Posterior cingulate gyrus (tissue), 11 donors: ENCODE results near the gene CORIN.

Experiments used
- DNase-seq, 10 donors: peaks; one replicate each; pipeline versions ENCODE4 v3.0.0 to v3.0.0-alpha.2; 2020 to 2021; ENCODE audit warnings: mixed read lengths in 3 of 10
- intact Hi-C: fragments of 100-400 bp; cut with DNase I; formaldehyde crosslinking; loops from one replicate; pipeline ENCODE4 v1.15.1; 2023

Gene CORIN

DNA sequence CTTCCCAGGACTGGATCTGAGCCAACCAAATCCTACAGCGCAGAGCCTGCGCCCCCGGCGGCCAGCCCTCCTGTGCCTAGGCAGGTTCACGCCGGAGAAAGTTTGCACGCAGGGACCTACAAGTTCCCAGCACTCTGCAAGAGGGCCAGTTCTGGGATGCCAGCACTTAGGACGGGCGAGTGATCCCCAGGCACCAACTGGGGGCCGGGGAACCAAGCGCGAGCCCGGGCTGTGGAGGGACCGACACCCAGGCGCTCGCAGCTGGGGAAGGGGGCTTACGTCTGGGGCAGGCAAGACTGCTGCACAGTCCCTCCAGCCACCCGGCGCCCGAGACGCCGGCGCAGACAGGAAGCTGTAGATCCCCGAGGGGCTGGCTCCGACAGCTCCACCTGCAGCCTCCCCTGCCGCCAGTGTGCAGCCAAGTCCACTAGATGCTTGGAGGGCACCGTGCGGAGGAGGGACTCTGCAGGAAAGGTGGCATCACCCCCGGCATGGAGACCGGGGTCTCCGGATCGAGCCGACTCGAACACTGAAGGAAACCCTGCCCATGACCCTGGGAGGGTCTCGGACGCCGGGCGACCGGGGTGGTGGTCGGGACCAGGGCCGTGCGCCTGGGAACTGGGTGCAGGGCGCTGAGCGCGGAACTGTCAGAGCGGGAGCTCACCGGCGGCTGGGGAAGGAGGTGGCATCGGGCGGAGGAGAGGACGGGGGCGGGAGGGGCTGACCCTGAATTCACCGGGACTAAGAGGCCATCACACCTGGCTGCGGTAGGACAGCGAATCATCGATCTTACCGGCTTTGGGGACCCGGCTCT lies 566 bp downstream of the CORIN start:
- DNase-seq, result peak in 9 of 10 donors; percentile 10 to 88 (median 22)
- intact Hi-C loops, result loop anchor here (2.0 kb wide), 1 partner anchor 132 kb away; no protein-coding TSS in a partner anchor

GRCh38 chr4:47836641-47837093 lies 1.2 kb downstream of the CORIN start:
- intact Hi-C loops, result loop anchor here (2.0 kb wide), 1 partner anchor 132 kb away; no protein-coding TSS in a partner anchor
- DNase-seq, result peak; percentile 58 to 98 (median 83)

GRCh38 chr4:47835494-47835893 lies 2.4 kb downstream of the CORIN start:
- intact Hi-C loops, result no loop called here
- DNase-seq, result no peak

DNA sequence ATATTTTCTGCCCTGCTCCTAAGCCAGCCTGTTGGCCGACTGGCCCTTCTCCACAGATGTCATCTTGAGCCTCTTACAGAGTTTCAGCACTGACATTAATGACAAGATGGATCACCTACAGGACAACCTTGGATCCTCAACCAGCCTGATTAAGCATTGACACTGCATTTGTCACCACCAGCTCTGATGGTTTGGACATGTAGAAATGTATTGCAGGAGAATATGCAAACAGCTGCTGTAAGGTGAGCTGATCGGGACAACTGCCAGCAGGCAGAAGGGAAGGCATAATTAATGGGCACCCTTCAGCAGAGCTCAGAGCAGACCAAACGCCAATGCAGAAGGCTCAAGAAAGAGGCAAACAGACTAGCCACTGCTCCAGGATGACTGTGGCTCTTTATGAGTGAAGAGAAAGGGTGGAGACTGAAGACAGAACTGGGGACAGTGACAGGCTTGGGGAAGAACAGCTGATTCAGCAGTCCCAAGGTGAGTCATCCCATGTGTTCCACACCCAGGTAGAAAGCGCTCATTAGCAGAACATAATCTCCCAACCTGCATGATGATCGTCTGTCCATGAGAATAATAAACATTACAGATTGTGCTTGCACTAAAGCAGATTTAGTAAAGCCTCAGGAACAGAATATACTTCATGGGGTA lies 6.7 kb downstream of the CORIN start:
- intact Hi-C loops, result no loop called here
- no peak for DNase-seq

- intact Hi-C loops, result no loop called here
- no peak for DNase-seq
Measured at GRCh38 chr4:47830265-47831025, 7.4 kb downstream of the CORIN start.

- intact Hi-C loops, result no loop called here
Measured at GRCh38 chr4:47829438-47829837, 8.4 kb downstream of the CORIN start.

DNA sequence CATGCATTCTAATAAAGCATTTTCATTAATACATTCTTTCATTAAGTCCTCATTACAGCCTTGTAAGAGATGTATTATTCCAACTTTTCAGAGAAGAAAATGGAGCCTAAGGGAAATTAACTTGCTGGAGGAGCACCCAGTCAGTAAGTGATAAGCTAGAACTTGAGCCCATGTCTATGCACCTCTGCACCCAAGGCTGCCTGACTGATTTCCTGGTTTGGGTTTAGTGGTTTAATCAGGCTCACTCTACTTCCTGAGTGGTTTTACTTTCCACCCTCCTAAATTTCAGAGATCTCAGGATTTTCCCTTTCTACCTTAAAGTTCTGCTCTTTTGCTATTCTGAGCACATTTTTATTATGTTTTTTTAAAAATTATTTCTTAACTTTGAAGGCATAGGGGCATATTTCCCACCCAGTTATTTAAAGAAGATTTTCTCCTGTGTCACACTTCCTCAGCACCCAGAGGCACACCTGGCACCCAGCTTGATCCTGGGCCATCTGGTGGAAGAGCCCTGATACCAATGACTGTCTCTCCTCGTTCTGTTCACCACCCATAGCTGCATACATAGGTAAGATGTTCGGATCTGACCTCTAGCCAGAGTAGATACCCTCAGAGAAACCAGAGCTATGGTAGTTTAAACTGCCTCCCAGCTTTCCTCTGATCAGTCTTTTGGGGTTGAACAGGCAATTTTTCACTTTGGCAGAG lies 10.4 kb downstream of the CORIN start:
- DNase-seq, result no peak
- intact Hi-C loops, result no loop called here

More at GRCh38 chr4:47829438-47829837, 8.4 kb downstream of the CORIN start:
- DNase-seq, result no peak

DNA sequence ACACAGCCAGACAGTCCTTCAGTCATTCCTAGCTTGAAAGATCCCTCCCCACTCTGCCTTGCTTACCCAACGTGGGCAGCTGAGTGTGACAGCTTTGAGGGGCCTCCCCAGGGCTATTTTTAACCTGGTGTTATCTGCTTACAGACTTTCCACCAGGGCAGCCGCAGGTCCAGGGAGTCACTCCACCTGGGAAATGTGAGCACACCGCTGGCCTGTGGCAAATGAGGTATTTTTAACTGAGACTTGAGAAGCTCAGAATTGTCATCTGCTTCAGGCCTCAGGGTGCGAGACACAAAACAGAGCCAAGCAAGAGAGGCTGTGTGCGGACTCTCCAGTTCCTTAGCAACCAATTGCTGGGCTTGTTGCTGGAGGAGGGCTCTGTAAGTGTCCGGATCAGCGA lies 13.0 kb downstream of the CORIN start:
- DNase-seq, result peak in 3 of 10 donors; percentile 53 to 80 (median 72)
- intact Hi-C loops, result no loop called here

DNA sequence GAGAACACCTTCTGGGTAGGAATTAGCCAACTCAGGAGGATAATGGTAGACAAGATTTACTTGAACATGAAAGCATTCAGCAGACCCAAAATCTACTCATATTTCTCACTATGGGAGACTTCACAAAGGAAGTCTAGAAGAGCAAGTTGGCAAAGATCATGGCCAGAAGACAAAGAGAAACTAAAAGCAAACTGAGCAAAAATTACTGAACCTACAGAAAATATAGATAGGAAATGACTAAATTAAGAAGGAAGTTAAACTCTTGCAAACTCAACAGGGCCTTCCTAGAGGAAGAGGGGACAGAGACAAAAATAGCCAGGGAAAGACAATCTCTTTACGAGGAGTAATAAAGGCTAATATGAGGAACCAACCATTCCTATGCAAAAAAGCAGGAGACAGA lies 18.7 kb downstream of the CORIN start:
- no peak for DNase-seq
- intact Hi-C loops, result no loop called here

GRCh38 chr4:47817275-47817674 lies 20.6 kb downstream of the CORIN start:
- intact Hi-C loops, result no loop called here
- no peak for DNase-seq

DNA sequence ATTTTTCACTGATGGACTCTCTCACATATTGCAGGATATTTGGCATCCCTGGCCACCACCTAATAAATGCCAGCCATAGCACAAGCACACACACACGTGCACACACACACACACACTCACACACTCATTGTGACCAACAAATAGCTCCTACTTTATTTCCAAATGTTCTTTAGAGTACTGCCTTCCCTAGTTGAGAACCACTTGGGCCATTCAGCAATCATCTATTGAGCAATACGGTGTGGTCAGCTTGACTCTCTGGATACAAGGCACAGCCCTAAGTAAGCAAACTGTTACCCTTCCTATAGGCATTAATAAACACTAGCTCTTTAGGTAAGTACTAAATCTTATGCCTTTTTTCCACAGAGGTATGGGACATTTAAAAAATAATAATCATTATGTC lies 21.1 kb downstream of the CORIN start:
- intact Hi-C loops, result no loop called here
- DNase-seq, result no peak

DNA sequence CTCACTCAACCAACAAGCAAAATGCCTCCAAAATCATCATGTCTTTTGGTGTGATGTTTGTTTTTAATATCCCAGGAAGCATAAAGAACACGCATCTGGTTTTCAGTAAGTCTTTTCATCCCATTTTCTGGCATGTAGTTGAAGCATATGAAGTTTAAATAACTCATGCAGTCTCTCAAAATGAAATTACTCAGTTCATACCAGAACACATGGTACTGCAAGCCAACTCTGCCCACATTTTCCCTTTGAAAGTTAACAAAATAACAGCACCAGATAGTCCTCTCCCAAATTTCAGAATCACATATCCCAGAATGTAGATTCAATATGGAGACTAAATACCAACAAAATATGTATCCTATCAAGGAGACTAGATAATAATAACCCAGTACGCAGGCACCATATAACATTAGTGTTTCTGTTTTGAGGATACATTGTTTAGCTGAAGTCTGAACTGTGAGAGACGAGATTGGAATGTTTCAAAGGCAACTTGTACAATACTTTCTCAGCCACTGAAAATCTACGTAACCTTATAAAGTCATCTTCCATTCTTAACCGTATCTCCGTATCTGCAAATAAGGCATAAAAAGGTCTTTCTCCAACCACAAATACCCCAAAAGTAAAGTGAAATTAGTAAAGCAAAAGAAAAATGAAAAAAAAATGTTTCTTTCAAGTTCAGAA lies 23.1 kb downstream of the CORIN start:
- intact Hi-C loops, result no loop called here
- no peak for DNase-seq

DNA sequence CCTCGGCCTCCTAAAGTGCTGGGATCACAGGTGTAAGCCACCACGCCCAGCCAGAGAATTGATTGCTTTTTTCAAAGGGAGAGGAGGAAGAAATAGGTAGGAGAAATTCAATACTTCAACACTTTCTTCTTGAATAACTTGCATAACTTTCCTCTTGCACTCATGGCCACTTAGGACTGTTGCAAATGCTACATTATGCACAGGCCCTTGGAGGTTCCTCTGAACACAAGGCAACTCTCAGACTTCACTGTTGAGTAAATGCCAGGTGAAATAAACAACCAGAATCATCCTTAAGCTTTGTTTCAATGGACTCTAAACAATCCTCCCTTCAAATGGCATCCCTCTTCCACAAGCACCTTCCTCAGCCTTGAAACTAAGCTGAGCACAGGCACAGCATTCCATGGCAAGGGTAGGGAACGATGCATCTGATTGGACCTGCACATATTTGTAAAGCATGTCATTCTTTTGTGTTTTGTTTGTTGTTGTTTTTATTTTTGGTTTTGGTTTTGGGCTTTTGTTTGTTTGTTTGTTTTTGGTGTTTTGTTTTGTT lies 28.1 kb downstream of the CORIN start:
- intact Hi-C loops, result no loop called here
- no peak for DNase-seq

GRCh38 chr4:47804598-47804997 lies 33.3 kb downstream of the CORIN start:
- no peak for DNase-seq
- intact Hi-C loops, result no loop called here

GRCh38 chr4:47801481-47802002 lies 36.3 kb downstream of the CORIN start:
- DNase-seq, result peak in 1 of 10 donors; percentile 33
- intact Hi-C loops, result no loop called here

GRCh38 chr4:47798165-47798564 lies 39.7 kb downstream of the CORIN start:
- intact Hi-C loops, result no loop called here
- DNase-seq, result no peak

DNA sequence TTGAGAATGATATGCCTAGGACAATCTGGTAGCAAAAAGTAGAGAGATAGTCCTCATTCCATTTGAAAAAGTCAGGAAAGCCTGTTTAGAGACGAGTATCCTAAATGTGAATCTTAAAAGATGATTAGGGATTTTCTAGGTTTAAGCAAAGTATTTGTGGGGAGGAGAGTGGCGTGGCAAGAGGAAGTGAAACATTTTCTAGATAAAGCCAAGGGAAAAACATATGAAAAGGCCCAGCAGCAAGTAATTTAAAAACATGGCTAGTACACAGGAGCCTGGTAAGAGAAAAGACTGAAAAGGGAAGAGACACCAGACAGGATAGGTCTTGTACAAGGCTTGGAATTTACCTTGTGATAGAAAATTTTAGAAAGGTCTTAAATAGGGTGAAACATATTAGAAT lies 45.9 kb downstream of the CORIN start:
- intact Hi-C loops, result no loop called here
- DNase-seq, result no peak

DNA sequence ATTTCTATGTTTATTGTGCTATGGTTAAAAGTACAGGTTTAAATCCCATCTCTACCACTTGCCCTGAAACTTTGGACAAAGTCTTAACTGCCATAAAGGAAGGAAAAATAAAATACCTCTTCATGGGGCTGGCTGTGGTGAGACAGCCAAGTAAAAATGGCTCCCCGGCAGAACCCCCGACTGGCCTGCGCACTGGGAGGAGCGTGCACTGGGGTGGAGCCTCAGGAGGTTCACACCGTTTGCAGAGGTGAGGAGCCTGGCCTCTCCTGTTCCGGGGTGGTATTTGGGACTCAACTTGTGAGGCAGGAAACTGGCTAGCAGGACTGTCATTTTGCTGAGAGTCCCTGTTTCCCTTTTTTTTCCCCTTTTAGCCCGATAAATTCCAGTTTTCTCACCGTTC lies 47.8 kb downstream of the CORIN start:
- intact Hi-C loops, result no loop called here

GRCh38 chr4:47788126-47788525 lies 49.7 kb downstream of the CORIN start:
- no peak for DNase-seq
- intact Hi-C loops, result no loop called here

More for the DNA sequence above, 47.8 kb downstream of the CORIN start:
- DNase-seq, result peak in 2 of 10 donors; percentile 30 to 74
